Measurements from ENCODE around the gene BTBD2. TPM values are rescaled to one million over a fixed set of nuclear protein-coding genes. Genes with fewer than 3 reads are reported as not detected.
A peak's percentile ranks its signal among the peaks of the same experiment; 100 is the strongest.

The BTBD2 gene
- total and polyA plus RNA-seq, 2 experiments from 2014 or later, result 56.4 to 76.0 TPM

DNA sequence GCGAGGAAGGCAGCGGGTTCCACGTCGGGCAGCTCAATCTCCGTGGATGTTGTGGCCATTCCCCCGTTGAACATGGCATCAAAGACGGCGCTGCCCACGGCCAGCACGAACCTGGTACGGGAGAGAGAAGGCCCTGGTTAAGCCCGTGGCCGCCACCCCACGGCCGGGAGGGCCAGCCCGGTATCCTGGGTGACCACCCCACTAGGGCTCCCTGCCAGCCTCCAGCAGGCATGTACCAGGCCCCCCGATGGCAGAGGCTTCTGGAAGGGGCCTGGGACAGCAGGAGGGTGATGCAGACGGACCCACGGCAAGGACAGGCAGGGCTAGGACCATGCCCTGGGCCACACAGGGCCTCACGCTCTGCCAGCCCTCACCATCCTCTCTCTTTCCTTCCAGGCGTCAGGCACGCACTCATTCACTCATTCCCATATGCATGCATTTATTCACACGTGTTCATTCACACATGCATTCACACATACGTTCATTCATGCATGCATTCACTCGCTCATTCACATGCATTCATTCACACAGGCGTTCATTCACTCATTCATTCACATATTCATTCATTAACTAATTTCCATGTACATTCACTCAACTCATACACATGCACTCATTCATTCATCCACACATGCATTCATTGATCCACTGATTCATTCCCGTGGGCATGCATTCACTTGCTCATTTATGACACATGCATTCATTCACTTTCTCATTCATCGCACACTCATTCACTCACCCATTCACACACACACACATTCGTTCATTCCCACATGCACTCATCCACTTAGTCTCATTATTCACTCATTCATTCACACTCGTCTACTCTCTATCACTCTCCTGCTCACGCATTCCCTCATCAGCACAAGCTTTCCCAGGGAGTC, 17.9 kb downstream of the BTBD2 start:
- no peak for DNase-seq (ENCODE audit: low spot score)
- Histone ChIP-seq H3K4me3 (no peak overlapping the region), H4K20me1 (ENCODE audit: insufficient read depth, poor library complexity, severe bottlenecking) (no peaks in the 10 kb centered on the region), H3K36me3 (replicated peaks; ENCODE audit: insufficient read depth, low read depth) (no peaks in the 10 kb centered on the region), H3K9me3 (ENCODE audit: low read depth) (peaks cover 4% of the 10 kb centered on the region), H3K4me1 (ENCODE audit: insufficient read depth) (no peaks in the 10 kb centered on the region), H2AFZ (no peak overlapping the region), H3K9me2 (replicated peaks; ENCODE audit: insufficient read depth) (no peaks in the 10 kb centered on the region), H3K4me2 (no peak overlapping the region), H3K27me3 (no peaks in the 10 kb centered on the region), H3K27ac (no peak overlapping the region), H3K79me2 (no peaks in the 10 kb centered on the region)
- TF ChIP-seq EZH2 (IDR thresholded peaks at IDR 0.05; ENCODE audit: borderline replicate concordance) (no peak), EZH2phosphoT487 (IDR thresholded peaks at IDR 0.05; ENCODE audit: low read depth, severe bottlenecking, unreplicated experiment) (no peak)
- TF ChIP-seq, protein P1, sequence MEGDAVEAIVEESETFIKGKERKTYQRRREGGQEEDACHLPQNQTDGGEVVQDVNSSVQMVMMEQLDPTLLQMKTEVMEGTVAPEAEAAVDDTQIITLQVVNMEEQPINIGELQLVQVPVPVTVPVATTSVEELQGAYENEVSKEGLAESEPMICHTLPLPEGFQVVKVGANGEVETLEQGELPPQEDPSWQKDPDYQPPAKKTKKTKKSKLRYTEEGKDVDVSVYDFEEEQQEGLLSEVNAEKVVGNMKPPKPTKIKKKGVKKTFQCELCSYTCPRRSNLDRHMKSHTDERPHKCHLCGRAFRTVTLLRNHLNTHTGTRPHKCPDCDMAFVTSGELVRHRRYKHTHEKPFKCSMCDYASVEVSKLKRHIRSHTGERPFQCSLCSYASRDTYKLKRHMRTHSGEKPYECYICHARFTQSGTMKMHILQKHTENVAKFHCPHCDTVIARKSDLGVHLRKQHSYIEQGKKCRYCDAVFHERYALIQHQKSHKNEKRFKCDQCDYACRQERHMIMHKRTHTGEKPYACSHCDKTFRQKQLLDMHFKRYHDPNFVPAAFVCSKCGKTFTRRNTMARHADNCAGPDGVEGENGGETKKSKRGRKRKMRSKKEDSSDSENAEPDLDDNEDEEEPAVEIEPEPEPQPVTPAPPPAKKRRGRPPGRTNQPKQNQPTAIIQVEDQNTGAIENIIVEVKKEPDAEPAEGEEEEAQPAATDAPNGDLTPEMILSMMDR (IDR thresholded peaks at IDR 0.05; ENCODE audit: poor library complexity), result no peak
- WGBS (ENCODE audit: low lambda C conversion rate, missing lambda C conversion rate), result 96% methylated on average over 28 of the region's 31 CpGs

DNA sequence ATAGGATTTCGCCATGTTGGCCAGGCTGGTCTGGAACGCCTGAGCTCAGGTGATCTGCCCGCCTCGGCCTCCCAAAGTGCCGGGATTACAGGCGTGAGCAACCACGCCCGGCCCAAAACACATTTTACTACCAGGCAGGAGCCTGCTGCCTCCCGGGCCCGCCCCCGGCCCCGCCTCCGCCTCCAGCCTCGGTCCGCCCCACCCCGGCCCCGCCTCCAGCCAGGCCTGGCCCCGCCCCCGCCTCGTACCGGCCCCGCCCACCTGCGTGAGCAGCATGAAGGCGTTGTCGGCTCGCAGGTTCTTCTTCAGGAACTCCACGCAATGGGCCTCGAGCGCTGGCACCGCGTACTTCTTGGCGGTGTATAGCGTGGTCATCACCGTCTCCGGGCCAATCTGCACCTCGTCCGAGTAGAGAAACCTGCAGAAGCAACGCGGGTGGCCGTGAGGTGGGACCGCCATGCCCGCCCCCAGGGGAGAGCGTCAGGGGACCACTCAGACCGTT, 22.7 kb downstream of the BTBD2 start:
- H3K27me3 ChIP-seq, result no peaks in the 10 kb centered on the region
- TF ChIP-seq EZH2phosphoT487 (IDR thresholded peaks at IDR 0.05; ENCODE audit: low read depth, severe bottlenecking, unreplicated experiment) (no peak), EZH2 (IDR thresholded peaks at IDR 0.05; ENCODE audit: borderline replicate concordance) (no peak)
- TF ChIP-seq, protein P1 (IDR thresholded peaks at IDR 0.05; ENCODE audit: poor library complexity), result no peak
- H2AFZ ChIP-seq, result no peak overlapping the region
- H3K36me3 ChIP-seq (replicated peaks; ENCODE audit: insufficient read depth, low read depth), result no peaks in the 10 kb centered on the region
- no peak overlapping the region for H3K4me2 ChIP-seq
- H3K9me3 ChIP-seq (ENCODE audit: low read depth), result peaks cover 4% of the 10 kb centered on the region
- WGBS (ENCODE audit: low lambda C conversion rate, missing lambda C conversion rate), result 92% methylated on average over 32 of the region's 44 CpGs
- no peak overlapping the region for H3K27ac ChIP-seq
- no peaks in the 10 kb centered on the region for H3K4me1 ChIP-seq (ENCODE audit: insufficient read depth)
- H3K9me2 ChIP-seq (replicated peaks; ENCODE audit: insufficient read depth), result no peaks in the 10 kb centered on the region
- no peaks in the 10 kb centered on the region for H3K79me2 ChIP-seq
- no peak overlapping the region for H3K4me3 ChIP-seq
- H4K20me1 ChIP-seq (ENCODE audit: insufficient read depth, poor library complexity, severe bottlenecking), result no peaks in the 10 kb centered on the region
- DNase-seq (ENCODE audit: low spot score), result peak; percentile 6

DNA sequence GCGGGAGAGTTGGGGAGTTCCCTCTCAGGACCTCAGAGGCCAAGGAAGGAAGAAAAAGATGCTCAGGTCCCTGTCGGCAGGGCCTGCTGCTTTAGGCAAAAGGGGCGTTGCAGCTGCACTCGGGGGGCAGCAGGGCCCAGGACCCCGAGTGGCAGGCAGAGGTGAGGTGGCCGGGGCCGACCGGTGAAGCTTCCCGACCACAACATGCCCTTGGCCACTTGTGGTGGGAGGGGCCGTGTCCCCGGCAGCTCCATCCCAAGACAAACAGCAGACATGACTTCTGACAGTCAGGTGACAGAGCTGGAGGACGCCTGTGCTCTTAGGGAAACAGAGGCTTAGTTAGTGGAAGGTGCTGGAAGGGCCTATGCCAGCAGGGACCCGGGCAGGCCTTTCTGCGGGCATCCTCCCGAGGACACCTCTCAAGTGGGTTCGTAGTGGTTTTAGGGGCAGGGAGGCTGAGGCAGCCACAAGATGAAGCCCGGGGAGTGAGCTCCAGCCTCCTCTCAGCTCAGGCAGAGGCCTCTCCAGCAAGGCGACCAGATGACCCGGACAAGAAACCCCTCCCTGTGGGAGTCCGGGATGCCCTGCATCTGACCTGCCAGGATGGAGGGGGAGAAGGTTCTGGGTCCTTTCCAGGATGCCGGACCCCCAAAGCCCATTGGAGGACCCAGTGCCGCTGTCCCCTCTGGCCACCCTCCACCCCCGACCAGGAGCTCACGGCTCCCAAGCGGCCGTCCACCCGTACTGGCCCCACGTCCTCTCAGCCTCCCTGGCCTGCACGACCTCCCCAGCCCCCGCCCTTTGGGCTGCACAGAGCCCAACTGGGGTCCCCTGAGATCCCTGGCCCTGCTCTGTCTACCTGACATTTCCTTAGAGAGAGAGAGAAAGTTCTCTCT, 24.2 kb downstream of the BTBD2 start:
- Histone ChIP-seq H3K9me3 (ENCODE audit: low read depth) (peaks cover 4% of the 10 kb centered on the region), H3K4me2 (no peak overlapping the region), H4K20me1 (ENCODE audit: insufficient read depth, poor library complexity, severe bottlenecking) (no peaks in the 10 kb centered on the region), H3K4me3 (no peak overlapping the region), H3K4me1 (ENCODE audit: insufficient read depth) (no peaks in the 10 kb centered on the region), H2AFZ (no peak overlapping the region), H3K36me3 (replicated peaks; ENCODE audit: insufficient read depth, low read depth) (no peaks in the 10 kb centered on the region), H3K79me2 (no peaks in the 10 kb centered on the region), H3K27me3 (no peaks in the 10 kb centered on the region), H3K27ac (no peak overlapping the region), H3K9me2 (replicated peaks; ENCODE audit: insufficient read depth) (no peaks in the 10 kb centered on the region)
- 95% methylated on average over 27 of the region's 30 CpGs for WGBS (ENCODE audit: low lambda C conversion rate, missing lambda C conversion rate)
- DNase-seq (ENCODE audit: low spot score), result peak; percentile 4
- no peak for TF ChIP-seq EZH2 (IDR thresholded peaks at IDR 0.05; ENCODE audit: borderline replicate concordance)
- TF ChIP-seq, protein P1 (IDR thresholded peaks at IDR 0.05; ENCODE audit: poor library complexity), result no peak

All from hepatocyte (in vitro differentiated cells).